Right ventricle myocardium superior (tissue), 1 donor: ENCODE measurements around the gene DGKD. TPM values are rescaled to one million over a fixed set of nuclear protein-coding genes. Genes with fewer than 3 reads are reported as not detected.

Experiments used
- ATAC-seq: fragments of 200-7000 bp; cut with Tn5 transposase; one replicate; pipeline ENCODE4 v1.9.1; 2020; ENCODE audit warnings: mild to moderate bottlenecking; ENCODE audit not compliant: poor library complexity
- DNase-seq: peaks from one replicate; pipeline ENCODE4 v3.0.0-alpha.2; 2020
- intact Hi-C: fragments of 100-400 bp; cut with DNase I; formaldehyde crosslinking; loops from one replicate; pipeline ENCODE4 v1.11.2; 2022
- total RNA-seq: library from RNA; stranded (reverse); fragmentation: NEBNext Ultra II Directional; extraction: Animal tissue kit (Norgen Biotek cat#: 25700); gene quantifications from one replicate; pipeline ENCODE4 v1.2.1, GENCODE V29; 2021
- donor health status: DM: no; HTN: yes; CAD: no; lungs with severe emphysema.

DGKD gene
- total RNA-seq, 1 donor from 2014 or later = 27.2 TPM

GRCh38 chr2:233448220-233448559 lies 93.9 kb downstream of the DGKD start:
- intact Hi-C loops = no loop called here
- DNase-seq = peak; percentile 32

GRCh38 chr2:233448575-233448974 lies 94.3 kb downstream of the DGKD start:
- intact Hi-C loops = no loop called here
- DNase-seq = no peak
- ATAC-seq = no peak

More at GRCh38 chr2:233448220-233448559, 93.9 kb downstream of the DGKD start:
- no peak for ATAC-seq

GRCh38 chr2:233449081-233449901 lies 95.0 kb downstream of the DGKD start:
- intact Hi-C loops = no loop called here
- no peak for ATAC-seq
- peak; percentile 43 for DNase-seq

GRCh38 chr2:233449921-233450863 lies 95.9 kb downstream of the DGKD start:
- ATAC-seq (no peak), DNase-seq (peak; percentile 26)
- intact Hi-C loops = no loop called here

- ATAC-seq = no peak
- intact Hi-C loops = no loop called here
- DNase-seq = peak; percentile 37
These were observed 96.7 kb downstream of the DGKD start for GRCh38 chr2:233450864-233451575.

- DNase-seq (no peak), ATAC-seq (no peak)
- intact Hi-C loops = no loop called here
These were observed 97.7 kb downstream of the DGKD start for GRCh38 chr2:233451950-233452349.

GRCh38 chr2:233453111-233453915 lies 99.0 kb downstream of the DGKD start:
- intact Hi-C loops = no loop called here
- peak; percentile 38 for DNase-seq
- peak; percentile 17 for ATAC-seq

- intact Hi-C loops = no loop called here
- DNase-seq (no peak), ATAC-seq (no peak)
These were observed 99.6 kb downstream of the DGKD start for GRCh38 chr2:233453916-233454315.

- ATAC-seq (no peak), DNase-seq (peak; percentile 28)
- intact Hi-C loops = no loop called here
These were observed 100.7 kb downstream of the DGKD start for GRCh38 chr2:233455006-233455405.

- ATAC-seq (no peak), DNase-seq (no peak)
- intact Hi-C loops = no loop called here
These were observed 101.2 kb downstream of the DGKD start for GRCh38 chr2:233455491-233455890.

- peak; percentile 27 for DNase-seq
- intact Hi-C loops = no loop called here
- no peak for ATAC-seq
These were observed 101.8 kb downstream of the DGKD start for GRCh38 chr2:233456111-233456510.

GRCh38 chr2:233456934-233457333 lies 102.6 kb downstream of the DGKD start:
- intact Hi-C loops = no loop called here
- ATAC-seq (no peak), DNase-seq (no peak)

GRCh38 chr2:233457356-233457755 lies 103.1 kb downstream of the DGKD start:
- peak; percentile 31 for DNase-seq
- intact Hi-C loops = no loop called here
- ATAC-seq = no peak

GRCh38 chr2:233458031-233458610 lies 103.8 kb downstream of the DGKD start:
- intact Hi-C loops = no loop called here
- ATAC-seq (no peak), DNase-seq (peak; percentile 36)

- intact Hi-C loops = no loop called here
- ATAC-seq (no peak), DNase-seq (peak; percentile 30)
These were observed 104.5 kb downstream of the DGKD start for GRCh38 chr2:233458826-233459225.

- DNase-seq (peak; percentile 35), ATAC-seq (no peak)
- intact Hi-C loops = no loop called here
These were observed 105.1 kb downstream of the DGKD start for GRCh38 chr2:233459426-233459825.

GRCh38 chr2:233460726-233461441 lies 106.6 kb downstream of the DGKD start:
- peak; percentile 73 for ATAC-seq
- intact Hi-C loops = no loop called here
- peak; percentile 53 for DNase-seq
